ENCODE results near the gene ASIC1. TPM values are rescaled to one million over a fixed set of nuclear protein-coding genes. Genes with fewer than 3 reads are reported as not detected.

The ASIC1 gene
- total and polyA plus RNA-seq, 2 of the 13 experiments (the other 11 are each of a cell fraction or from before 2014, with no cell fraction given), result 0.44 to 1.5 TPM

GRCh38 chr12:50110762-50111351 lies 53.5 kb downstream of the ASIC1 start:
- Histone ChIP-seq H3K4me1 (ENCODE audit: insufficient read depth, low read length) (peaks cover 60% of the 10 kb centered on the region), H3K27ac (ENCODE audit: extremely low read length, insufficient read depth, low read length) (peak overlapping the region; percentile 95), H2AFZ (ENCODE audit: low read length) (peak overlapping the region; percentile 59), H3K27me3 (ENCODE audit: control insufficient read depth in 1 of 2, insufficient read depth in 2 of 2, low read length in 2 of 2) (no peaks in the 10 kb centered on the region; a peak in 1 of 5 replicates), H3K4me2 (ENCODE audit: low read depth, low read length) (peak overlapping the region; percentile 95), H3K4me3 (replicated peaks in 1 of 3; ENCODE audit: insufficient read depth in 1 of 3, low read depth in 2 of 3, low read length in 3 of 3) (peak overlapping the region; percentile 50 to 72 (median 51); a peak in 5 of 6 replicates), H3K36me3 (replicated peaks in 1 of 2; ENCODE audit: control insufficient read depth in 1 of 2, insufficient read depth in 2 of 2, low read length in 2 of 2) (peaks cover 0 to 1% of the 10 kb centered on the region in 2 experiments; a peak in 1 of 5 replicates), H4K20me1 (ENCODE audit: insufficient read depth, low read length) (no peaks in the 10 kb centered on the region), H3K79me2 (ENCODE audit: insufficient read depth, low read length) (peaks cover 16% of the 10 kb centered on the region), H3K9ac (ENCODE audit: insufficient read depth, low read depth, low read length) (peak overlapping the region; percentile 69), H3K9me3 (ENCODE audit: low read length) (no peaks in the 10 kb centered on the region)
- CTCF ChIA-PET (ENCODE audit: low intra/inter-chr PET ratio, low total read pairs), result interaction anchor here (1.3 to 1.5 kb wide), 2 partner anchors 22 to 36 kb away, joined by 4 to 7 read pairs; no protein-coding TSS in a partner anchor
- intact Hi-C loops (cut with micrococcal nuclease; ENCODE audit: unreplicated experiment) (loop anchor here (1.0 to 2.0 kb wide), 3 partner anchors 10 to 36 kb away; partner anchors contain the start of gene SMARCD1), in situ Hi-C loops (cut with HindIII; ENCODE audit: extremely low pct_ligation_motif_present, low pct_unique_long_range_greater_than_20kb) (no loop called here)
- no TSS peak for BruUV-seq (replicated peaks)
- WGBS (ENCODE audit: low lambda C conversion rate), result 14% methylated on average over 3 of the region's 7 CpGs
- ATAC-seq (peak; percentile 62), FAIRE-seq (peak; percentile 30), DNase-seq (ENCODE audit: low spot score) (peak; percentile 77)
- POLR2A ChIA-PET, result interaction anchor here (0.8 to 7.6 kb wide), 18 partner anchors 9 to 980 kb away, joined by 3 to 265 read pairs (median 4); partner anchors contain the start of genes CERS5, GPD1, LIMA1 and NCKAP5L
- TF ChIP-seq MTF1 (CRISPR knock-in tag; IDR thresholded peaks at IDR 0.05) (no peak), MBD4 (IDR thresholded peaks at IDR 0.05; ENCODE audit: borderline replicate concordance, low read length) (no peak), FOXO4 (CRISPR knock-in tag; conservative IDR thresholded peaks at IDR 0.05) (no peak), ZBTB7B (CRISPR knock-in tag; IDR thresholded peaks at IDR 0.05) (no peak), GLMP (CRISPR knock-in tag; IDR thresholded peaks at IDR 0.05; ENCODE audit: borderline replicate concordance) (no peak), ZNF441 (CRISPR knock-in tag; IDR thresholded peaks at IDR 0.05; ENCODE audit: borderline replicate concordance) (no peak), ZNF513 (CRISPR knock-in tag; conservative IDR thresholded peaks at IDR 0.05) (no peak), NFE2 (CRISPR knock-in tag; IDR thresholded peaks at IDR 0.05) (no peak), GMEB2 (CRISPR knock-in tag; IDR thresholded peaks at IDR 0.05; ENCODE audit: low read depth) (no peak), ZNF792 (CRISPR knock-in tag; IDR thresholded peaks at IDR 0.05) (peak; percentile 60; the same call in 1 of the 2 replicates), ZNF556 (CRISPR knock-in tag; IDR thresholded peaks at IDR 0.05; ENCODE audit: borderline replicate concordance) (no peak), PCBP2 (optimal IDR thresholded peaks at IDR 0.05; ENCODE audit: low read depth, low read length, poor library complexity, severe bottlenecking) (no peak), ZGPAT (CRISPR knock-in tag; IDR thresholded peaks at IDR 0.05) (0 out of 2 replicates have a peak, but pooled peaks have one; percentile 7), POLR2AphosphoS5 (IDR thresholded peaks at IDR 0.05; ENCODE audit: low read depth, low read length) (no peak), ZFP36 (IDR thresholded peaks at IDR 0.05; ENCODE audit: borderline replicate concordance, low read depth, low read length, partially characterized antibody) (no peak), SP2 (CRISPR knock-in tag; IDR thresholded peaks at IDR 0.05) (no peak), EZH2 (conservative IDR thresholded peaks at IDR 0.05; ENCODE audit: low read depth, low read length) (no peak), KMT2A (CRISPR knock-in tag; IDR thresholded peaks at IDR 0.05) (no peak)

Data from HepG2 (cell line).